ENCODE data around the gene LARP1B. TPM values are rescaled to one million over a fixed set of nuclear protein-coding genes. Genes with fewer than 3 reads are reported as not detected.
A peak's percentile ranks its signal among the peaks of the same experiment; 100 is the strongest.

The LARP1B gene
- total RNA-seq, 1 donor from 2014 or later, result 13.2 TPM

DNA sequence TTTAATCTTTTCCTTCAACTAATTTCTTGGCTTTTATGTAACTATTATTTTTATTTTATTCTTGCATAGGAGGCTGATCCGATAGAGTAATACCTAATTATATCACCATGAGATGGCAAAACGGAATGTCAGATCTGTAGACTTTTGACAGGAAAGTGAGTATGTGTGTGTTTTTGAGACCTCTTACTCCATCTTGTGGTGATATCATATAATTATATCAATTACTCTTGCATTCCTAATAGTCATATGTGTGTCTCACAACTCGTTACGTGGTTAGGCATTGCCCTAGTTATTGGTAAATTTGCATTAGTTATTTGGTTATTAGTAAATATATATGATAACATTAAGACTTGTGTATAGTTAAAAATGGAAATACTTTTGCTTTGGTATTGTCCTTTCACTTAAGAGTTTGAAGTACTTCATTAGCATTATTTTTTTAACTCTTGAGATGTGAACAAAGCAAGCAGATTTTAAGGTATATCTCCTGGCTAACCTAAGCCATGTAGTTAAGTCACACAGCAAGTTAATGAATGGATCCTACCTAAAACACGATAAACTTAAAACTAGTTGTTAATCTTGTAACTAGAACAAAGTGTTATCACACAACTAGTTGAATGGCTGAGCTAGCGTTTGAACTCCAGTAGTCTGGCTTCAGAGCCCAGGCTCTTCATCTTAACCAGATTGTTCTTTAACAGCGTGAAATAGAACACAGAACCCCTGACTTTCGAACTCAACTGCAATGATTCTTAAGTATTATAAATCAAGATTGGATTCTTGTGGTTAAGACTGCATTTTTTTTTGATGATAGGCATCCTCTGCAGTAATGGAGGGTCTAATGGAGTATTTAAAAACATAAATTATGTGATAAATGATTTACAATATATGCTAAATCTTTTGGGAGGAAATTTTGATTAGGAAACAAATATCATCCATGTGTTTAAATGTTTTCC lies 159.4 kb downstream of the LARP1B start:
- Histone ChIP-seq H3K27me3 (ENCODE audit: low read depth) (no peaks in the 10 kb centered on the region), H3K36me3 (no peaks in the 10 kb centered on the region), H3K9me3 (no peaks in the 10 kb centered on the region), H3K4me3 (no peak overlapping the region), H3K4me1 (peaks cover 5% of the 10 kb centered on the region), H3K27ac (no peak overlapping the region)
- ATAC-seq (peak in 1 of 2 donors; percentile 56), DNase-seq (no peak)
- intact Hi-C loops (cut with DNase I), result no loop called here
- peak; percentile 26 for TF ChIP-seq CTCF (IDR thresholded peaks at IDR 0.05)

DNA sequence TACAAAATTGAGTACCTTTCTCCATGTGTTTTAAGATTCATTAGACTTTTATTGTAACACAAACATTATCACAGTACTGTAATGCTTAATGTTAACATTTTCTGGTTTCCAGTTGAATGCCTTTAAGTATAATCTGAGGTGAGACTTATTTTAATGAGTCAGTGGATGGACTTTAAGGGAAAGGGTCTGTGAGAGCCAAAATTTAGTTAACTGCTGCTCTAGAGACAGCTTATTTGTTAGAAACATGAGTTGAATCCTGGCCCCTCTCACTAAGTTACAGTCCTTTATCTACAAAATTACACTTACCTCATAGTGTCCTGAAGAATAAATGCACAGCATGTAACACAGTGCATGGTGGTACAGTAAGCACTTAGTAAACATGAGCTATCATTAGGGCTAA lies 160.5 kb downstream of the LARP1B start:
- TF ChIP-seq CTCF (IDR thresholded peaks at IDR 0.05), result no peak
- intact Hi-C loops (cut with DNase I), result no loop called here
- Histone ChIP-seq H3K36me3 (no peaks in the 10 kb centered on the region), H3K4me1 (peaks cover 5% of the 10 kb centered on the region), H3K4me3 (no peak overlapping the region), H3K27ac (no peak overlapping the region), H3K9me3 (no peaks in the 10 kb centered on the region), H3K27me3 (ENCODE audit: low read depth) (no peaks in the 10 kb centered on the region)
- no peak for DNase-seq
- ATAC-seq, result no peak

- ATAC-seq (peak in 1 of 2 donors; percentile 46), DNase-seq (no peak)
- no peak overlapping the region for H3K4me3 ChIP-seq
- intact Hi-C loops (cut with DNase I), result no loop called here
- no peaks in the 10 kb centered on the region for H3K36me3 ChIP-seq
- no peaks in the 10 kb centered on the region for H3K27me3 ChIP-seq (ENCODE audit: low read depth)
- no peak for TF ChIP-seq CTCF (IDR thresholded peaks at IDR 0.05)
- H3K9me3 ChIP-seq, result no peaks in the 10 kb centered on the region
- H3K27ac ChIP-seq, result no peak overlapping the region
- H3K4me1 ChIP-seq, result peaks cover 5% of the 10 kb centered on the region
Measured at GRCh38 chr4:128225148-128225547, 164.0 kb downstream of the LARP1B start.

DNA sequence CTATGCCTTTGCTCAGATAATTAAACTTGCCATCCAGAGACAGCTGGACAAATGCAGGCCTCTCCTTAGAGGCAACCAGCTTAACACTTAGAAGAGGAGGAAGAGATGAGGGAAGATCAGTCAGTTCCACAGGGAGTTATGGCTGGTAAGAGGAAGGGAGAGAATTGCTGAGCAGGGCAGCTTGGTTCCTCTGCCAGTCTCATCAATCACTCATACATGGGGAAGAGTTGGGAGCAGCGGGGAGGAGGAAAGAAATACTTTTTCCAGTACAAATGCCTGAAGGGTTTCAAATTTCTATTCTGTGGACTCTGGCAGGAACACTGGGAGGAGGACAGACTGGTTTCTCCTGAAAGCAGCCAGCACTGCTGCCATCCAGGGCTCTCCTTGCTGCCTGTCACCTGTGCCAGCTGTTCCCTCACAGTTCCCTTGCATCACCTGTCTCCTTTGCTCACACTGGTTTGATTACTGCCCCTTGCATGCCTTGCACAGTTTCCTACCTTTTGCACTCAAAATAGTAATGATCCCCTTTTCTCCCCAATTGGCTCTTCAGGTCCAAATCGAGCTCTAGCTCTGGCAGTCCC lies 167.0 kb downstream of the LARP1B start:
- no peak for TF ChIP-seq CTCF (IDR thresholded peaks at IDR 0.05)
- Histone ChIP-seq H3K4me3 (no peak overlapping the region), H3K4me1 (peaks cover 5% of the 10 kb centered on the region), H3K36me3 (no peaks in the 10 kb centered on the region), H3K27ac (no peak overlapping the region), H3K27me3 (ENCODE audit: low read depth) (no peaks in the 10 kb centered on the region), H3K9me3 (no peaks in the 10 kb centered on the region)
- ATAC-seq, result peak; percentile 30 to 35
- intact Hi-C loops (cut with DNase I), result no loop called here
- DNase-seq, result no peak

DNA sequence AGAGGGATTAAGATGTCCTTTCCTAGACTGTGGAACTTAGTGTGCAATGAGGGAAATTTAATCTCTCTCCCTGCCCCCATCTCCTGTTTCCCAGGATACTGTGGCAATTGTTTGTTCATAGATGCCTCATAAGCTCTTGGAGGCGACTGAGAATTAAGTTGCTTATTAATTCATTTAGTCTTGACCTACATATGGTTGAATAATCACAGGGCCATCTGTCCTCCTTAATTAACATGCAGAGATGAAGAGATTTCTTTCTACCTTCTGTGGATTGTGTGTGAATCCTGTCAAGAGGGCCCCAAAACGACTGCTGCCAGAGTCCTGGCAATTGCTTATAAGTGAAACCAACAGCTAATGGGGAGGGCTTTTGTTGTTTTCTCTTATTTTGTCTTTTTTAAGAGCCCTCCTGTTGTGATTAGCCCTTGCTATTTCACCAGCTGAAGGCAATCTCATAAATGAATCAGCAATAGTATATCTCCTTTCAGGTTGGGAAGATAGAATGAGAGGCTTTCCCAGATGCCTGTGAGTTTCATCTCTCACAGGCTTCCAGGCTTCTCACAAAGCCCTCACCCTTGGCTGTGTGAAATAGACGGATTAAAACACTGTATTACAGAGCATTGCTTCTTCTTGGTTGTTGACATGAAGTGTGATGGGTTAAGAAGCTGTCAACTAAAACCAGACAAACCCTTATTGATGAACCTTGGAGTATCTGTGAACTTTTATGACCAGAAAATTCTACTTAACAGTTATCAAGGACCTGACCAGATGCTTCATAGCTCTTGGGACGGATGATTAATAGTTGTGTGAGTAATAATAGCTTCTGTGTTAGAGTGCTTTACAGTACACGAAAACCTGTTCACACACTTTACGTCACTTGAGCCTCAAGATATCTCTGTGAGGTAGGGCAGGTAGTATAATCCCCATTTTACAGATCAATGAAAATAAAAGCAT lies 168.0 kb downstream of the LARP1B start:
- Histone ChIP-seq H3K4me3 (no peak overlapping the region), H3K27ac (no peak overlapping the region), H3K36me3 (no peaks in the 10 kb centered on the region), H3K27me3 (ENCODE audit: low read depth) (no peaks in the 10 kb centered on the region), H3K4me1 (peaks cover 5% of the 10 kb centered on the region), H3K9me3 (no peaks in the 10 kb centered on the region)
- intact Hi-C loops (cut with DNase I), result no loop called here
- no peak for TF ChIP-seq CTCF (IDR thresholded peaks at IDR 0.05)
- ATAC-seq (no peak), DNase-seq (no peak)
